IMR-90 (cell line): ENCODE measurements around the gene TINAG.

ENCODE experiments used
- CEBPB ChIP-seq: IDR thresholded peaks from 2 replicates; pipeline ENCODE4 v1.6.1; 2012; ENCODE audit warnings: low read depth, low read length, improper control_type of control experiment
- CTCF ChIP-seq: conservative IDR thresholded peaks from 2 replicates; pipeline ENCODE4 v1.5.1; 2012; ENCODE audit warnings: mild to moderate bottlenecking, low read depth, low read length, improper control_type of control experiment
- FOS ChIP-seq: fragments of 150-350 bp; IDR thresholded peaks from 2 replicates; pipeline ENCODE4 v1.6.1; 2016; ENCODE audit warnings: low read depth, low read length
- MAFK ChIP-seq: IDR thresholded peaks from 2 replicates; pipeline ENCODE4 v1.6.1; 2012; ENCODE audit warnings: low read depth, low read length, improper control_type of control experiment
- MAZ ChIP-seq: IDR thresholded peaks from 2 replicates; pipeline ENCODE4 v1.6.1; 2012; ENCODE audit warnings: low read depth, mild to moderate bottlenecking, low read length, improper control_type of control experiment, moderate library complexity, borderline replicate concordance
- MXI1 ChIP-seq: IDR thresholded peaks from 2 replicates; pipeline ENCODE4 v1.6.1; 2012; ENCODE audit warnings: low read depth, mild to moderate bottlenecking, low read length, moderate library complexity, borderline replicate concordance
- NFE2L2 ChIP-seq: fragments of 150-350 bp; IDR thresholded peaks from 2 replicates; pipeline ENCODE4 v1.6.1; 2016; ENCODE audit warnings: low read depth, mild to moderate bottlenecking, low read length
- POLR2A ChIP-seq: IDR thresholded peaks from 2 replicates; pipeline ENCODE4 v1.6.1; 2012; ENCODE audit warnings: mild to moderate bottlenecking, low read depth, low read length
- RCOR1 ChIP-seq: IDR thresholded peaks from 2 replicates; pipeline ENCODE4 v1.6.1; 2012; ENCODE audit warnings: mild to moderate bottlenecking, low read length, improper control_type of control experiment; ENCODE audit not compliant: insufficient replicate concordance
- RFX5 ChIP-seq: IDR thresholded peaks from 2 replicates; pipeline ENCODE4 v1.8.0; 2012; ENCODE audit warnings: low read depth, mild to moderate bottlenecking, low read length, moderate library complexity
- SMC3 ChIP-seq: fragments of 150-350 bp; IDR thresholded peaks from 2 replicates; pipeline ENCODE4 v1.6.1; 2016; ENCODE audit warnings: low read depth, mild to moderate bottlenecking, antibody characterized with exemption, low read length, moderate library complexity
- USF2 ChIP-seq: fragments of 150-350 bp; IDR thresholded peaks from 2 replicates; pipeline ENCODE4 v1.6.1; 2017; ENCODE audit warnings: mild to moderate bottlenecking, antibody characterized with exemption, low read length, low read depth

- TF ChIP-seq CTCF (no peak), POLR2A (no peak), CEBPB (no peak), RCOR1 (no peak), SMC3 (no peak), USF2 (no peak), FOS (no peak), MAZ (no peak), RFX5 (no peak), NFE2L2 (no peak), MXI1 (no peak), MAFK (no peak)
Observed at GRCh38 chr6:54377776-54378175, 69.5 kb downstream of the TINAG start.
